Neutrophil (primary cell): Measurements from ENCODE around the gene DEFB132.

Experiments
- H3K27ac ChIP-seq: fragments of 200-600 bp; sonication (generic); 2 replicates; pipeline ENCODE4 v1.5.1; 2016; ENCODE audit warnings: mild to moderate bottlenecking, moderate library complexity
- H3K27me3 ChIP-seq: fragments of 200-600 bp; sonication (generic); 2 replicates; pipeline ENCODE4 v1.6.0; 2016; ENCODE audit warnings: mild to moderate bottlenecking
- H3K36me3 ChIP-seq: fragments of 200-600 bp; sonication (generic); 2 replicates; pipeline ENCODE4 v1.5.1; 2017
- H3K4me1 ChIP-seq, 2 experiments: fragments of 200-600 bp in 1 of 2; sonication (generic) in 1 of 2; 1 replicate in 1 of 2; 2 replicates in 1 of 2; pipeline versions ENCODE4 v1.5.1 to v1.6.1; 2013 to 2016; ENCODE audit warnings: low read depth in 1 of 2, low read length in 1 of 2, mild to moderate bottlenecking in 1 of 2, moderate library complexity in 1 of 2; ENCODE audit not compliant: control insufficient read depth in 1 of 2, insufficient read depth in 1 of 2
- H3K4me3 ChIP-seq, 2 experiments: fragments of 200-600 bp in 1 of 2; sonication (generic) in 1 of 2; 1 replicate in 1 of 2; 2 replicates in 1 of 2; pipeline ENCODE4 v1.5.1; 2013 to 2016; ENCODE audit warnings: low read depth in 1 of 2, low read length in 1 of 2, mild to moderate bottlenecking in 1 of 2, moderate library complexity in 1 of 2
- H3K9me3 ChIP-seq: fragments of 200-600 bp; sonication (generic); 2 replicates; pipeline ENCODE4 v1.5.1; 2016
- CTCF ChIP-seq: fragments of 200-600 bp; sonication (generic); IDR thresholded peaks from 2 replicates; pipeline ENCODE4 v1.5.1; 2016; ENCODE audit warnings: antibody characterized with exemption

Gene DEFB132

GRCh38 chr20:270517-270916, 13.0 kb downstream of the DEFB132 start:
- H3K27ac ChIP-seq = no peak overlapping the region
- H3K9me3 ChIP-seq = no peaks in the 10 kb centered on the region
- no peak for TF ChIP-seq CTCF
- H3K27me3 ChIP-seq = peaks cover 8% of the 10 kb centered on the region
- peaks cover 7 to 10% of the 10 kb centered on the region in 2 experiments for H3K4me1 ChIP-seq
- H3K36me3 ChIP-seq = no peaks in the 10 kb centered on the region
- H3K4me3 ChIP-seq = no peak overlapping the region

GRCh38 chr20:271069-271468, 13.5 kb downstream of the DEFB132 start:
- peaks cover 7 to 10% of the 10 kb centered on the region in 2 experiments for H3K4me1 ChIP-seq
- no peaks in the 10 kb centered on the region for H3K9me3 ChIP-seq
- no peak for TF ChIP-seq CTCF
- no peaks in the 10 kb centered on the region for H3K36me3 ChIP-seq
- peaks cover 7% of the 10 kb centered on the region for H3K27me3 ChIP-seq
- H3K4me3 ChIP-seq = no peak overlapping the region
- no peak overlapping the region for H3K27ac ChIP-seq

DNA sequence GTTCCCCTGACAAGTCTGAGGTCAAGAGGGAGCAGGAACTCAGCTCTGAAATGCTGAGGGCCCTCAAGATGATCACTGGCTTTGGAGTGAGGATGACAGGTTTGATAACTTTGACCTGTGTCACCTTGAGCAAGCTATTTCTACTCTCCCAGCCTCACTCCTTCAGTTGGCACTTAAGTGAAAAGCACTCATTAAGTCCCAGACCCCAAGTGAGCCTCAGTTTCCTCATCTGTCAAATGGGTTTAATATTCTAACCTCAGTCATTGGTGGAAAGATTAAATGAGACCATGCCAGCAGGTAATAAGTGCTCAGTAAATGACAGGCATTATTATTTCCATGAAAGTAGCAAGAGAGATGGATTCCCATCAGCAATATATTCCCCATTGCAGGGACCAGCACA, 14.0 kb downstream of the DEFB132 start:
- Histone ChIP-seq H3K36me3 (peaks cover under 1% of the 10 kb centered on the region), H3K4me1 (peaks cover 7 to 8% of the 10 kb centered on the region in 2 experiments), H3K27ac (no peak overlapping the region), H3K9me3 (no peaks in the 10 kb centered on the region), H3K27me3 (peaks cover 2% of the 10 kb centered on the region), H3K4me3 (no peak overlapping the region)
- TF ChIP-seq CTCF = no peak

GRCh38 chr20:272718-273117, 15.2 kb downstream of the DEFB132 start:
- Histone ChIP-seq H3K4me3 (no peak overlapping the region), H3K9me3 (no peaks in the 10 kb centered on the region), H3K4me1 (no peaks in the 10 kb centered on the region), H3K27me3 (no peaks in the 10 kb centered on the region), H3K27ac (no peak overlapping the region), H3K36me3 (peaks cover 6% of the 10 kb centered on the region)
- no peak for TF ChIP-seq CTCF

DNA sequence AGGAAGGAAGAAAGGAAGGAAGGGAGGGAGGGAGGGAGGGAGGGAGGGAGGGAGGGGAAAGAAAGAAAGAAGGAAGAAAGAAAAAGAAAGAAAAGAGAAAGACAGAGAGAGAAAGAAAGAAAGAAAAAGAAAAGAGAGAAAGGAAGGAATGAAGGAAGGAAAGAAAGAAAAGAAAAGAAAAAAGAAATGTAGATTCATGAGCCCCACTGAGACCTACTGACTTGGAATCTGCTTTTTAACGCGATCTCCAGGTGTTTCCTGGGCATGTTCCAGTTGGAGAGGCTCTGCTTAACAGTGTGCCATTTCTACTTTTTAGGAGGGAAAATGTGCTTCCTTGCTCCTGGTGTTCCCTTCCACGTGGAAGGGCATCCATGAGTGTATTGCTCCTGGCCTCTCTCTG, 16.4 kb downstream of the DEFB132 start:
- peaks cover 6% of the 10 kb centered on the region for H3K36me3 ChIP-seq
- H3K27me3 ChIP-seq = no peaks in the 10 kb centered on the region
- no peaks in the 10 kb centered on the region for H3K9me3 ChIP-seq
- no peaks in the 10 kb centered on the region for H3K4me1 ChIP-seq
- TF ChIP-seq CTCF = no peak
- no peak overlapping the region for H3K27ac ChIP-seq
- H3K4me3 ChIP-seq = no peak overlapping the region

DNA sequence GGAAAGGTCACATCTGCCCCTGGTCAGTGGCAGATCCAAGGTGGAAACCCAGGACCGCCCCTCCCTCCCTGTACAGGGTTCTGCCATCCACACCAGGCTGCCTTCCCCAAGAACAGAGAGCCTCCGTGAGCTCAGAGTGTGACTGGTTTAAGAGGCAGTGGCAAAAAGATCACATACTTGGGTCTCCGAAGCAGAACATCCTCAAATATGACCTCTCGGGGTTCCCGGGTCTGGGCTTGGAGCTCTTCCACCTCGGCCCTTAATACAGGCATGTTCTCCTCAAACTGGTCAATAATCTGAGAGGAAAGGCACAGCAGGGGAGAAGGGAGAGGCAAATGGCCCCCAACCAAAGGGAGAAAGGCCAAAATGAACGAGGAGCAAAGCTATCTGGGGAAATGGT, 18.3 kb downstream of the DEFB132 start:
- H3K4me3 ChIP-seq = no peak overlapping the region
- H3K27ac ChIP-seq = no peak overlapping the region
- no peaks in the 10 kb centered on the region for H3K27me3 ChIP-seq
- no peaks in the 10 kb centered on the region for H3K9me3 ChIP-seq
- H3K4me1 ChIP-seq = no peaks in the 10 kb centered on the region
- peaks cover 6% of the 10 kb centered on the region for H3K36me3 ChIP-seq
- TF ChIP-seq CTCF = no peak
